ENCODE results near the gene COX6A1. TPM values are rescaled to one million over a fixed set of nuclear protein-coding genes. Genes with fewer than 3 reads are reported as not detected.

The COX6A1 gene
- polyA plus RNA-seq, 1 donor (not counting 4 experiments of a cell fraction or from before 2014, with no cell fraction given): 663 TPM

DNA sequence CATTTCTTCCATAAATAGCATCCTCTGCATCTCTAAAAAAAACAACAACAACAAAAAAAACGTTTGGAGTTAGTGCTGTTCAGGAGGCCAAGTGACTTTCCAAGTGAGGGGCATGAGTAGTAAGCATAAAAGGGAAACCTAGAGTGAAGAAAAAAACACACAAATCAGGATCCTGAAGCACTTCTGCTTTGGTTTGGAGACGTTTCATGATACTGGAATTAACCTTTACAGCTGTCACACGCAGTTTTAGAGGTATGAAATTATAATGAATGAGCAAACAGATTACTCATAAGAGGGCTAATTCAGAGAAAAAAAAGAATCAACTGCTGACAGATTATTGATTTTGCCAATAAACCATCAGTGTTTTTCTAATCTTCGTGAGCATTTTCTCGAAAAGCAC, 27.8 kb downstream of the COX6A1 start:
- peaks cover 11% of the 10 kb centered on the region for H4K20me1 ChIP-seq (ENCODE audit: control insufficient read depth, extremely low read depth, insufficient read depth, low read length)
- H3K36me3 ChIP-seq (ENCODE audit: control insufficient read depth in 2 of 2, extremely low read depth in 1 of 2, insufficient read depth in 2 of 2, low read length in 2 of 2): peaks cover 20 to 44% of the 10 kb centered on the region in 2 experiments
- FAIRE-seq: no peak

GRCh38 chr12:120466560-120467315, 28.8 kb downstream of the COX6A1 start:
- Histone ChIP-seq H3K4me2 (ENCODE audit: control insufficient read depth, extremely low read depth, insufficient read depth, low read depth, low read length) (no peak overlapping the region), H3K4me1 (ENCODE audit: control insufficient read depth, extremely low read depth, insufficient read depth, low read length) (peaks cover 11% of the 10 kb centered on the region), H3K9me1 (ENCODE audit: control insufficient read depth, extremely low read depth, insufficient read depth, low read length) (no peaks in the 10 kb centered on the region), H3K27ac (ENCODE audit: control insufficient read depth, insufficient read depth, low read length) (no peak overlapping the region), H3K9me3 (ENCODE audit: control insufficient read depth, low read depth, low read length) (no peaks in the 10 kb centered on the region), H3K4me3 (ENCODE audit: control insufficient read depth in 2 of 3, extremely low read depth in 1 of 3, insufficient read depth in 2 of 3, low read depth in 1 of 3, low read length in 3 of 3) (no peak overlapping the region), H3K79me2 (ENCODE audit: control insufficient read depth, insufficient read depth, low read length) (peaks cover 68% of the 10 kb centered on the region), H3K36me3 (ENCODE audit: control insufficient read depth in 2 of 2, extremely low read depth in 1 of 2, insufficient read depth in 2 of 2, low read length in 2 of 2) (peaks cover 16 to 38% of the 10 kb centered on the region in 2 experiments), H2AFZ (ENCODE audit: control insufficient read depth, low read length) (no peak overlapping the region), H3K27me3 (ENCODE audit: control insufficient read depth, extremely low read depth, insufficient read depth, low read length) (no peaks in the 10 kb centered on the region), H3K9ac (ENCODE audit: control insufficient read depth, extremely low read depth, insufficient read depth, low read length) (no peak overlapping the region), H4K20me1 (ENCODE audit: control insufficient read depth, extremely low read depth, insufficient read depth, low read length) (peaks cover 11% of the 10 kb centered on the region)
- TF ChIP-seq CTCF (optimal IDR thresholded peaks at IDR 0.05 in 1 of 3, IDR thresholded peaks at IDR 0.05 in 1 of 3, conservative IDR thresholded peaks at IDR 0.05 in 1 of 3; ENCODE audit: extremely low read depth in 1 of 3, insufficient read depth in 2 of 3, low read length in 3 of 3): peak; percentile 53 to 62 (median 56)
- no peak for TF ChIP-seq EZH2 (IDR thresholded peaks at IDR 0.05; ENCODE audit: low read length)
- DNase-seq (ENCODE audit: low read depth, low spot score) (no peak), FAIRE-seq (no peak)
- dilution Hi-C loops (cut with MboI; ENCODE audit: extremely low pct_ligation_motif_present, low sequenced_read_pairs): no loop called here

More for the DNA sequence above, 27.8 kb downstream of the COX6A1 start:
- Histone ChIP-seq H3K4me1 (ENCODE audit: control insufficient read depth, extremely low read depth, insufficient read depth, low read length) (peaks cover 7% of the 10 kb centered on the region), H2AFZ (ENCODE audit: control insufficient read depth, low read length) (no peak overlapping the region), H3K9ac (ENCODE audit: control insufficient read depth, extremely low read depth, insufficient read depth, low read length) (no peak overlapping the region), H3K4me2 (ENCODE audit: control insufficient read depth, extremely low read depth, insufficient read depth, low read depth, low read length) (no peak overlapping the region), H3K79me2 (ENCODE audit: control insufficient read depth, insufficient read depth, low read length) (peaks cover 68% of the 10 kb centered on the region), H3K9me3 (ENCODE audit: control insufficient read depth, low read depth, low read length) (no peaks in the 10 kb centered on the region), H3K27ac (ENCODE audit: control insufficient read depth, insufficient read depth, low read length) (no peak overlapping the region), H3K4me3 (ENCODE audit: control insufficient read depth in 2 of 3, extremely low read depth in 1 of 3, insufficient read depth in 2 of 3, low read depth in 1 of 3, low read length in 3 of 3) (no peak overlapping the region), H3K9me1 (ENCODE audit: control insufficient read depth, extremely low read depth, insufficient read depth, low read length) (no peaks in the 10 kb centered on the region), H3K27me3 (ENCODE audit: control insufficient read depth, extremely low read depth, insufficient read depth, low read length) (no peaks in the 10 kb centered on the region)
- dilution Hi-C loops (cut with MboI; ENCODE audit: extremely low pct_ligation_motif_present, low sequenced_read_pairs): no loop called here
- TF ChIP-seq CTCF (optimal IDR thresholded peaks at IDR 0.05 in 1 of 3, IDR thresholded peaks at IDR 0.05 in 1 of 3, conservative IDR thresholded peaks at IDR 0.05 in 1 of 3; ENCODE audit: extremely low read depth in 1 of 3, insufficient read depth in 2 of 3, low read length in 3 of 3) (no peak), EZH2 (IDR thresholded peaks at IDR 0.05; ENCODE audit: low read length) (no peak)
- DNase-seq (ENCODE audit: low read depth, low spot score): no peak

Measured in keratinocyte (primary cell).